OCI-LY1 (cell line): ENCODE data around the gene KCNJ4.
"Not testable (repeated sequence)": the region's sequence is repeated elsewhere in the genome, so short reads cannot be mapped to it uniquely, and the experiment has no call there.

Experiments
- CTCF ChIP-seq: fragments of 200-600 bp; sonication (generic), shearing (Covaris generic); IDR thresholded peaks from 2 replicates; pipeline ENCODE4 v1.5.1; 2017; ENCODE audit warnings: mild to moderate bottlenecking, antibody characterized with exemption, low read length, moderate library complexity, mixed read lengths
- EZH2 ChIP-seq: fragments of 200-600 bp; sonication (generic), shearing (Covaris generic); IDR thresholded peaks from 2 replicates; pipeline ENCODE4 v1.8.0; 2017; ENCODE audit warnings: borderline replicate concordance, mixed run types, mild to moderate bottlenecking, antibody characterized with exemption, low read length, moderate library complexity, mixed read lengths

GRCh38 chr22:38396440-38397069 is 58.4 kb downstream of the KCNJ4 start:
- not testable (repeated sequence) for TF ChIP-seq CTCF, EZH2
